Suprapubic skin (tissue), 4 donors: ENCODE measurements around the gene EEF1E1.
A peak's percentile ranks its signal among the peaks of the same experiment; 100 is the strongest.

ENCODE experiments used
- EP300 ChIP-seq: sonication (generic); formaldehyde crosslinking; IDR thresholded peaks from one replicate; pipeline ENCODE4 v1.6.1; 2017; ENCODE audit warnings: antibody characterized with exemption
- POLR2A ChIP-seq, 2 donors: fragments of 450-650 bp; IDR thresholded peaks; one replicate each; pipeline ENCODE4 v1.6.1; 2017; ENCODE audit warnings: antibody characterized with exemption in 2 of 2, mild to moderate bottlenecking in 2 of 2, moderate library complexity in 2 of 2
- POLR2AphosphoS5 ChIP-seq, 3 donors: sonication (generic); formaldehyde crosslinking; IDR thresholded peaks; one replicate each; pipeline ENCODE4 v1.6.1; 2017; ENCODE audit warnings: antibody characterized with exemption in 3 of 3
- TF ChIP-seq, protein P1 (sequence below), 2 donors: fragments of 200-600 bp in 1 of 2; fragments of 450-650 bp in 1 of 2; sonication (generic) in 1 of 2; IDR thresholded peaks; one replicate each; pipeline ENCODE4 v1.5.1; 2016 to 2019; ENCODE audit warnings: antibody characterized with exemption in 2 of 2, mild to moderate bottlenecking in 1 of 2, moderate library complexity in 1 of 2

DNA sequence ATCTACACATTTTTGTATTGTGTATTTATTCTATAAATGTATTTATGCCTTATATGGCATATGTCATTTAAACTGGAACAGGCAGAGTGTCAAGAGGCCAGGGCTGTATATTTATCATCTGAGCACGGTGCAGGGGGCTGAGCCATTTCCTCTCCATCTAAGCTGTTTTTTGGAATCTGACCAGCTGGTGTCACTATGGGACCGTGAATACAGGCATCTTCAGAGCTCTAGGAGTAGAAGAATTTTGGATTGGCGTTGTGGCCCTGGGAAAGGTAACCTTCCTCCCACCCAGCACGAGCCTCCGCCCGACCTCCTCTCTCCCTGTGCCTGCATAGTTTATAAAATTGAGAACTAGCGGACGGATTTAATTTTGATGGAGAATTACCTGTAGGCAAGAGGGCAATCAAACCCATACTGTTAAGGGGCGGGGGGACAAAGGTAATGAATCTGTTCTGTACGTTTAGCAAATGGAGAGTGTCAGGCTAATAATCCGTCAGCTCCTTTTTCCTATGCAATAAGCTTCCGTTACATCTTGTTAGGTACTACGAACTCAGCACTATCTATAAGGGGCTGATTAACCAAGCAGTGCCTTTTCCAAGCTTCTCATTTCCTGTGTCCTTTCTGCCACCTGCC lies 29.0 kb upstream of the EEF1E1 start:
- TF ChIP-seq POLR2AphosphoS5 (IDR thresholded peaks at IDR 0.05), result no peak
- TF ChIP-seq, protein P1, sequence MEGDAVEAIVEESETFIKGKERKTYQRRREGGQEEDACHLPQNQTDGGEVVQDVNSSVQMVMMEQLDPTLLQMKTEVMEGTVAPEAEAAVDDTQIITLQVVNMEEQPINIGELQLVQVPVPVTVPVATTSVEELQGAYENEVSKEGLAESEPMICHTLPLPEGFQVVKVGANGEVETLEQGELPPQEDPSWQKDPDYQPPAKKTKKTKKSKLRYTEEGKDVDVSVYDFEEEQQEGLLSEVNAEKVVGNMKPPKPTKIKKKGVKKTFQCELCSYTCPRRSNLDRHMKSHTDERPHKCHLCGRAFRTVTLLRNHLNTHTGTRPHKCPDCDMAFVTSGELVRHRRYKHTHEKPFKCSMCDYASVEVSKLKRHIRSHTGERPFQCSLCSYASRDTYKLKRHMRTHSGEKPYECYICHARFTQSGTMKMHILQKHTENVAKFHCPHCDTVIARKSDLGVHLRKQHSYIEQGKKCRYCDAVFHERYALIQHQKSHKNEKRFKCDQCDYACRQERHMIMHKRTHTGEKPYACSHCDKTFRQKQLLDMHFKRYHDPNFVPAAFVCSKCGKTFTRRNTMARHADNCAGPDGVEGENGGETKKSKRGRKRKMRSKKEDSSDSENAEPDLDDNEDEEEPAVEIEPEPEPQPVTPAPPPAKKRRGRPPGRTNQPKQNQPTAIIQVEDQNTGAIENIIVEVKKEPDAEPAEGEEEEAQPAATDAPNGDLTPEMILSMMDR (IDR thresholded peaks at IDR 0.05), result peak; percentile 6 to 16
- no peak for TF ChIP-seq EP300
- no peak for TF ChIP-seq POLR2A (IDR thresholded peaks at IDR 0.05)
